SK-N-SH (cell line): ENCODE results near the gene SLC7A5. TPM values are rescaled to one million over a fixed set of nuclear protein-coding genes. Genes with fewer than 3 reads are reported as not detected.

Source experiments
- CTCF ChIA-PET: fragments of 300-600, 350-600 bp; formaldehyde crosslinking; extraction: SDS; loops from one replicate; lab custom pipeline; 2021; lab: Yijun Ruan, JAX
- POLR2A ChIA-PET: fragments of 350-600 bp; sonication (Branson Sonifier 250); formaldehyde crosslinking; extraction: SDS; loops from one replicate; lab custom pipeline; 2020; ENCODE audit warnings: antibody characterized with exemption, inconsistent platforms; lab: Yijun Ruan, JAX
- DNase-seq: peaks from one replicate; pipeline ENCODE4 v3.0.0; 2012
- H2AFZ ChIP-seq: fragments of 200-600 bp; sonication (generic); 2 replicates; pipeline ENCODE4 v1.8.1; 2016; ENCODE audit warnings: antibody characterized with exemption, mild to moderate bottlenecking, low read depth
- H3F3A ChIP-seq: fragments of 200-600 bp; sonication (generic); replicated peaks from 2 replicates; pipeline ENCODE3; 2016; ENCODE audit warnings: antibody characterized with exemption, mild to moderate bottlenecking; ENCODE audit not compliant: insufficient read depth
- H3K27ac ChIP-seq, 2 experiments: fragments of 200-500 bp in 1 of 2; fragments of 200-600 bp in 1 of 2; sonication (Bioruptor generic) in 1 of 2; sonication (generic), shearing (Covaris generic) in 1 of 2; 2 replicates each; pipeline versions ENCODE4 v1.5.1 to v1.6.1; 2014 to 2016; ENCODE audit warnings: low read depth in 2 of 2, inconsistent platforms in 1 of 2, low read length in 1 of 2, mild to moderate bottlenecking in 1 of 2, mixed read lengths in 1 of 2
- H3K27me3 ChIP-seq: fragments of 200-600 bp; sonication (generic), shearing (Covaris generic); 2 replicates; pipeline ENCODE4 v1.6.1; 2016; ENCODE audit warnings: mixed run types; ENCODE audit not compliant: insufficient read depth
- H3K36me3 ChIP-seq, 2 experiments: fragments of 200-500 bp in 1 of 2; fragments of 200-600 bp in 1 of 2; sonication (Bioruptor generic) in 1 of 2; sonication (generic) in 1 of 2; replicated peaks in 1 of 2; 2 replicates each; pipeline versions ENCODE3 to v1.5.1; 2014 to 2016; ENCODE audit warnings: low read length in 1 of 2, mild to moderate bottlenecking in 1 of 2; ENCODE audit not compliant: insufficient read depth in 2 of 2, control insufficient read depth in 1 of 2
- H3K4me1 ChIP-seq, 2 experiments: fragments of 200-500 bp in 1 of 2; fragments of 200-600 bp in 1 of 2; sonication (Bioruptor generic) in 1 of 2; sonication (generic), shearing (Covaris generic) in 1 of 2; 2 replicates each; pipeline versions ENCODE4 v1.5.1 to v1.6.1; 2014 to 2016; ENCODE audit warnings: low read depth in 1 of 2, low read length in 1 of 2, mixed run types in 1 of 2; ENCODE audit not compliant: insufficient read depth in 2 of 2, control insufficient read depth in 1 of 2
- H3K4me2 ChIP-seq: fragments of 200-600 bp; sonication (generic), shearing (Covaris generic); 2 replicates; pipeline ENCODE4 v1.6.1; 2017; ENCODE audit warnings: mixed run types
- H3K4me3 ChIP-seq, 2 experiments: fragments of 200-500 bp in 1 of 2; fragments of 200-600 bp in 1 of 2; sonication (Bioruptor generic) in 1 of 2; sonication (generic), shearing (Covaris generic) in 1 of 2; 2 replicates each; pipeline versions ENCODE4 v1.5.1 to v1.8.1; 2014 to 2016; ENCODE audit warnings: low read depth in 2 of 2, inconsistent platforms in 1 of 2, low read length in 1 of 2, mild to moderate bottlenecking in 1 of 2, mixed read lengths in 1 of 2, moderate library complexity in 1 of 2
- H3K79me2 ChIP-seq: fragments of 200-600 bp; sonication (generic); 2 replicates; pipeline ENCODE4 v1.8.1; 2017; ENCODE audit warnings: mild to moderate bottlenecking; ENCODE audit not compliant: insufficient read depth
- H3K9ac ChIP-seq: fragments of 200-600 bp; sonication (generic); 2 replicates; pipeline ENCODE4 v1.6.1; 2017; ENCODE audit warnings: mixed run types
- H3K9me2 ChIP-seq: fragments of 200-600 bp; sonication (generic); 2 replicates; pipeline ENCODE4 v1.6.1; 2017; ENCODE audit warnings: mixed run types
- H3K9me3 ChIP-seq: fragments of 200-600 bp; sonication (generic); 2 replicates; pipeline ENCODE4 v1.6.1; 2017; ENCODE audit warnings: mixed run types, mild to moderate bottlenecking, moderate library complexity
- H4K20me1 ChIP-seq: fragments of 200-600 bp; sonication (generic); 2 replicates; pipeline ENCODE4 v1.6.1; 2017; ENCODE audit warnings: mild to moderate bottlenecking, mixed run types; ENCODE audit not compliant: insufficient read depth
- CHD2 ChIP-seq: fragments of 150-350 bp; IDR thresholded peaks from 2 replicates; pipeline ENCODE4 v1.6.1; 2018; ENCODE audit warnings: low read length; ENCODE audit not compliant: partially characterized antibody
- CTCF ChIP-seq: fragments of 200-600 bp; sonication (generic); IDR thresholded peaks from 2 replicates; pipeline ENCODE4 v1.6.1; 2017; ENCODE audit warnings: antibody characterized with exemption, mild to moderate bottlenecking, moderate library complexity
- EZH2phosphoT487 ChIP-seq: fragments of 200-600 bp; sonication (generic); IDR thresholded peaks from 2 replicates; pipeline ENCODE4 v1.6.1; 2017; ENCODE audit warnings: low read depth, mixed run types, mild to moderate bottlenecking, antibody characterized with exemption, moderate library complexity, borderline replicate concordance
- GABPA ChIP-seq: IDR thresholded peaks from 2 replicates; pipeline ENCODE4 v1.4.0; 2012; ENCODE audit warnings: low read depth, mild to moderate bottlenecking
- JUND ChIP-seq: IDR thresholded peaks from 2 replicates; pipeline ENCODE4 v1.4.0; 2012
- MXI1 ChIP-seq: IDR thresholded peaks from 2 replicates; pipeline ENCODE4 v1.6.1; 2012; ENCODE audit warnings: mild to moderate bottlenecking, low read depth, low read length, improper control_type of control experiment
- NRF1 ChIP-seq: IDR thresholded peaks from 2 replicates; pipeline ENCODE4 v1.6.1; 2012; ENCODE audit warnings: low read depth, mild to moderate bottlenecking, low read length
- RAD21 ChIP-seq: IDR thresholded peaks from 2 replicates; pipeline ENCODE4 v1.6.1; 2012; ENCODE audit warnings: mild to moderate bottlenecking, low read length
- REST ChIP-seq: IDR thresholded peaks from 2 replicates; pipeline ENCODE4 v1.6.1; 2012; ENCODE audit warnings: mild to moderate bottlenecking, low read depth, low read length, moderate library complexity
- SIN3A ChIP-seq: IDR thresholded peaks from 2 replicates; pipeline ENCODE4 v1.6.1; 2012; ENCODE audit warnings: low read depth, mild to moderate bottlenecking, low read length, moderate library complexity, borderline replicate concordance
- SMC3 ChIP-seq: IDR thresholded peaks from 2 replicates; pipeline ENCODE4 v1.6.1; 2012; ENCODE audit warnings: low read depth, low read length, improper control_type of control experiment
- TAF1 ChIP-seq: IDR thresholded peaks from 2 replicates; pipeline ENCODE4 v1.6.1; 2012; ENCODE audit warnings: low read depth, mild to moderate bottlenecking, low read length, moderate library complexity, borderline replicate concordance
- YY1 ChIP-seq: IDR thresholded peaks from 2 replicates; pipeline ENCODE4 v1.4.0; 2012; ENCODE audit warnings: low read depth, mild to moderate bottlenecking
- WGBS: methylation state at CpG from one replicate; pipeline ENCODE4 v1.1.6; 2017; ENCODE audit warnings: low lambda C conversion rate; 5-methylcytosine and 5-hydroxymethylcytosine counted together
- polyA plus RNA-seq, 3 experiments: library from polyadenylated mRNA; depleted of rRNA; stranded (reverse); fragments of >200 nt; gene quantifications; 2 replicates each; pipeline ENCODE4 v1.2.3, GENCODE V29; 2012
- TF ChIP-seq, protein P1 (sequence below): fragments of 150-350 bp; IDR thresholded peaks from 2 replicates; pipeline ENCODE4 v1.6.1; 2017; ENCODE audit warnings: antibody characterized with exemption, low read length, low read depth, borderline replicate concordance

Gene SLC7A5
- polyA plus RNA-seq, 1 of the 3 experiments (the other 2 are of a cell fraction) = 15.1 TPM

DNA sequence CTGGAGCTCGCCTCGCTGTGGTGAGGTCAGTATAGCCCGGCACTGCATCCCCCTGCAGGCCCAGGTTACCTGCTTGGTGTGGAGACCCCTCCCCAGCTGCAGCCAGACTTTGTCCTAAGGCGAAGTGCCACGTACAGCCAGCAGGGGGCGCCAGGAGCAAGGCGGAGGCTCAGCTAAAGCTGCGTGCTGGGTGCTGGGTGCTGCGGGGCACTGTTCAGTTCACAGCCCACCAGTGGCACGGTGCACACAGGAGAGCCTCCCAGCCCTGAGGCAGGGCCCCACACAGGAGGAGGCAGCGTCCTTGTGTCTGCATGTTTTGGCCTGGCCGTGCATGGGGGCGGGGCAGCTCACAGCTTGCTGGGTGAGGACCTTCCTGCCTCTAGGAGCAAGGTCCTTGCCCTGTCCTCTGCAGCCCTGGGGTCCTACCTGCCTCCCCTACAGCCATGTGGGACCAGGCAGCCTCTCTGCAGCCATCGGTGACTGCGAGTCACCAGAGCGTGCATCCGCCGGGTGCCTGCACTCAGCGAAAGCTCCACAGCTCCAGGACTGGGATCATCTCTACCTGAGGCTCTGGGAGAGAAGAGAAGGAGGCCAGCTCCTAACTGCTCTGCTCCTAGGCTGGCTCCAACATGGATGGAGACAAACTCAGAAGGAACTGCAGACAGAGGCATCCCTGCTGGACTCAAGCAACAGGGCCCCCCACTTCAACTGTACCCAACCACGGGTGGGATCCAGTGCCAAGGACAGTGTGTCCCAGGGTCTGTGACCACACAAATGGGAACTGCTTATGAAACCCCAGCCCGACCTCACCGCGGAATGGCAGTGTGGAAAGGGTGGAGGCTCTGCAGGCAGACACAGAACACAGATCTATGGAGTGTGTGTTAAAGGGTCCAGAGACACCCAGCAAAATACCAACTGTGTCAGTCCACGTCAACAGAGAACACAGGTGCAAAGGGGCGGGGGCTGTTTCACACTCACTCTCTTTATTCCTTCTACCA lies 19.0 kb downstream of the SLC7A5 start:
- 65% methylated on average over 19 of the region's 25 CpGs for WGBS
- Histone ChIP-seq H3K79me2 (peaks cover 5% of the 10 kb centered on the region; the same call in 1 of the 2 replicates), H3F3A (peaks cover 3% of the 10 kb centered on the region), H3K27ac (no peak overlapping the region; a peak in 1 of 4 replicates), H3K9me2 (no peaks in the 10 kb centered on the region), H3K4me2 (no peak overlapping the region), H3K36me3 (peaks cover 3 to 29% of the 10 kb centered on the region in 2 experiments), H3K4me3 (no peak overlapping the region; a peak in 1 of 4 replicates), H4K20me1 (peaks cover 6% of the 10 kb centered on the region; the same call in 1 of the 2 replicates), H3K9ac (no peak overlapping the region), H3K4me1 (peaks cover 16 to 47% of the 10 kb centered on the region in 2 experiments), H2AFZ (no peak overlapping the region), H3K9me3 (no peaks in the 10 kb centered on the region), H3K27me3 (no peaks in the 10 kb centered on the region)
- TF ChIP-seq RAD21 = peak; percentile 79
- TF ChIP-seq REST = no peak
- TF ChIP-seq CHD2 = peak; percentile 37
- peak; percentile 87 for TF ChIP-seq SMC3
- peak; percentile 96 for TF ChIP-seq CTCF
- DNase-seq = peak; percentile 91
- POLR2A ChIA-PET = interaction anchor here (0.9 to 1.6 kb wide), 5 partner anchors 11 to 71 kb away, joined by 3 to 12 read pairs (median 5); partner anchors contain the start of gene SLC7A5
- CTCF ChIA-PET = interaction anchor here (0.8 to 10.5 kb wide), 33 partner anchors 10 to 279 kb away, joined by 3 to 207 read pairs (median 5); partner anchors contain the start of gene SLC7A5

- no peak overlapping the region; a peak in 1 of 4 replicates for H3K4me3 ChIP-seq
- H3K27me3 ChIP-seq = no peaks in the 10 kb centered on the region
- 76% methylated on average over 14 of the region's 16 CpGs for WGBS
- no peak overlapping the region for H3K4me2 ChIP-seq
- no peak overlapping the region; a peak in 1 of 4 replicates for H3K27ac ChIP-seq
- no peaks in the 10 kb centered on the region for H3K9me3 ChIP-seq
- H3K9me2 ChIP-seq = no peaks in the 10 kb centered on the region
- H2AFZ ChIP-seq = no peak overlapping the region
- peaks cover 3 to 29% of the 10 kb centered on the region in 2 experiments for H3K36me3 ChIP-seq
- DNase-seq = no peak
- peaks cover 5% of the 10 kb centered on the region; the same call in 1 of the 2 replicates for H3K79me2 ChIP-seq
- CTCF ChIA-PET = interaction anchor here (0.6 to 10.5 kb wide), 34 partner anchors 10 to 278 kb away, joined by 3 to 207 read pairs (median 5); partner anchors contain the start of gene SLC7A5
- peaks cover 12% of the 10 kb centered on the region for H4K20me1 ChIP-seq
- peaks cover 15 to 42% of the 10 kb centered on the region in 2 experiments for H3K4me1 ChIP-seq
- H3F3A ChIP-seq = peaks cover 3% of the 10 kb centered on the region
- POLR2A ChIA-PET = interaction anchor here (0.9 to 1.6 kb wide), 4 partner anchors 10 to 70 kb away, joined by 3 to 12 read pairs (median 5); partner anchors contain the start of gene SLC7A5
- H3K9ac ChIP-seq = no peak overlapping the region
- no peak for TF ChIP-seq SIN3A
- no peak for TF ChIP-seq YY1
- TF ChIP-seq MXI1 = no peak
- TF ChIP-seq GABPA = no peak
- TF ChIP-seq EZH2phosphoT487 = no peak
- TF ChIP-seq, protein P1, sequence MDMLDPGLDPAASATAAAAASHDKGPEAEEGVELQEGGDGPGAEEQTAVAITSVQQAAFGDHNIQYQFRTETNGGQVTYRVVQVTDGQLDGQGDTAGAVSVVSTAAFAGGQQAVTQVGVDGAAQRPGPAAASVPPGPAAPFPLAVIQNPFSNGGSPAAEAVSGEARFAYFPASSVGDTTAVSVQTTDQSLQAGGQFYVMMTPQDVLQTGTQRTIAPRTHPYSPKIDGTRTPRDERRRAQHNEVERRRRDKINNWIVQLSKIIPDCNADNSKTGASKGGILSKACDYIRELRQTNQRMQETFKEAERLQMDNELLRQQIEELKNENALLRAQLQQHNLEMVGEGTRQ = no peak
- no peak for TF ChIP-seq JUND
- TF ChIP-seq NRF1 = no peak
- TF ChIP-seq CTCF = no peak
- TF ChIP-seq TAF1 = no peak
Observed at GRCh38 chr16:87849419-87850008, 19.8 kb downstream of the SLC7A5 start.
